Right lobe of liver (tissue), 4 donors: Measurements from ENCODE around the gene ABCF1.

Experiments
- CTCF ChIP-seq, 4 donors: fragments of 200-600 bp in 3 of 4; fragments of 450-650 bp in 1 of 4; IDR thresholded peaks; one replicate each; pipeline versions ENCODE4 v1.5.1 to v1.8.0; 2016 to 2022; ENCODE audit warnings: antibody characterized with exemption in 4 of 4, mild to moderate bottlenecking in 2 of 4
- POLR2A ChIP-seq: fragments of 450-650 bp; IDR thresholded peaks from one replicate; pipeline ENCODE4 v1.6.1; 2017; ENCODE audit warnings: antibody characterized with exemption, mild to moderate bottlenecking
- donor health status: DM: no; HTN: no; CAD: no.
- donor health status: DM: no; HTN: no; CAD: no.
- donor health status: DM: no; HTN: yes; CAD: no.

- TF ChIP-seq CTCF (IDR thresholded peaks at IDR 0.05) (no peak), POLR2A (no peak)
These were observed 37.6 kb upstream of the ABCF1 start for GRCh38 chr6:30533460-30534294.
